Thoracic aorta (tissue), 2 donors: ENCODE results near the gene DLGAP1. TPM values are rescaled to one million over a fixed set of nuclear protein-coding genes. Genes with fewer than 3 reads are reported as not detected.

Experiments used
- ATAC-seq: fragments of 150-250 bp; one replicate; pipeline ENCODE4 v1.8.0; 2017; ENCODE audit warnings: low read depth; ENCODE audit not compliant: insufficient number of reproducible peaks, low FRiP score
- DNase-seq: peaks from one replicate; pipeline ENCODE4 v3.0.0-alpha.2; 2020; ENCODE audit warnings: low spot score
- H3K27ac ChIP-seq, 2 donors: fragments of 200-600 bp; sonication (generic); 1 replicate in 1 of 2; 2 replicates in 1 of 2; pipeline ENCODE4 v1.5.1; 2016; ENCODE audit warnings: mild to moderate bottlenecking in 2 of 2, moderate library complexity in 2 of 2
- H3K27me3 ChIP-seq: fragments of 200-600 bp; sonication (generic); replicated peaks from 2 replicates; pipeline ENCODE4 v1.6.0; 2016; ENCODE audit warnings: mild to moderate bottlenecking; ENCODE audit not compliant: insufficient read depth
- H3K36me3 ChIP-seq: fragments of 200-600 bp; sonication (generic); one replicate; pipeline ENCODE4 v1.5.1; 2016
- H3K4me1 ChIP-seq, 2 donors: fragments of 200-600 bp; sonication (generic); 1 replicate in 1 of 2; 2 replicates in 1 of 2; pipeline versions ENCODE4 v1.5.1 to v1.6.0; 2016; ENCODE audit warnings: low read depth in 2 of 2, mild to moderate bottlenecking in 1 of 2; ENCODE audit not compliant: control insufficient read depth in 1 of 2
- H3K4me3 ChIP-seq: fragments of 200-600 bp; sonication (generic); 2 replicates; pipeline ENCODE4 v1.5.1; 2016; ENCODE audit warnings: mild to moderate bottlenecking
- H3K9me3 ChIP-seq: fragments of 200-600 bp; sonication (generic); 2 replicates; pipeline ENCODE4 v1.5.1; 2016
- total RNA-seq, 2 donors: library from RNA; depleted of rRNA; stranded (reverse); fragments of >200 nt; gene quantifications; one replicate each; pipeline versions ENCODE4 v1.1.0 to v1.2.3, GENCODE V29; 2016
- TF ChIP-seq, protein P1 (sequence below): fragments of 200-600 bp; sonication (generic); IDR thresholded peaks from one replicate; pipeline ENCODE4 v1.5.1; 2019; ENCODE audit warnings: antibody characterized with exemption

The DLGAP1 gene
- total RNA-seq, 2 donors from 2014 or later: 7.3 to 19.0 TPM

DNA sequence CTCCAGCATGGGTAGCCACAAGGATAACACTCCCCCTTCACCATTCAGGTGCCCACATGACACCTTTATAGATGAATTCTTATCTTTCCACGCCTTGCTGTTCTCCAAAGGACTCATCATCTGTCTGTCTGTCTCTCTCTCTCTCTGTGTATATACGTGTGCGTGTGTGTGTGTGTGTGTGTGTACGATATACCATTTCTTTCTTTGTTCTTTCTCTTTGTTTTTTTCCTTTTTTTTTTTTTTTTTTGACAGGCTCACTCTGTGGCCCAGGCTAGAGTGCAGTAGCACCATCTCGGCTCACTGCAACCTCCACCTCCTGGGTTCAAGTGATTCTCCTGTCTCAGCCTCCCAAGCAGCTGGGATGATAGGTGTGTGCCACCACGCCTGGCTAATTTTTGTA is 98.2 kb downstream of the DLGAP1 start:
- no peak for DNase-seq
- no peak for ATAC-seq
- no peaks in the 10 kb centered on the region for H3K9me3 ChIP-seq
- H3K27ac ChIP-seq: no peak overlapping the region
- TF ChIP-seq, protein P1, sequence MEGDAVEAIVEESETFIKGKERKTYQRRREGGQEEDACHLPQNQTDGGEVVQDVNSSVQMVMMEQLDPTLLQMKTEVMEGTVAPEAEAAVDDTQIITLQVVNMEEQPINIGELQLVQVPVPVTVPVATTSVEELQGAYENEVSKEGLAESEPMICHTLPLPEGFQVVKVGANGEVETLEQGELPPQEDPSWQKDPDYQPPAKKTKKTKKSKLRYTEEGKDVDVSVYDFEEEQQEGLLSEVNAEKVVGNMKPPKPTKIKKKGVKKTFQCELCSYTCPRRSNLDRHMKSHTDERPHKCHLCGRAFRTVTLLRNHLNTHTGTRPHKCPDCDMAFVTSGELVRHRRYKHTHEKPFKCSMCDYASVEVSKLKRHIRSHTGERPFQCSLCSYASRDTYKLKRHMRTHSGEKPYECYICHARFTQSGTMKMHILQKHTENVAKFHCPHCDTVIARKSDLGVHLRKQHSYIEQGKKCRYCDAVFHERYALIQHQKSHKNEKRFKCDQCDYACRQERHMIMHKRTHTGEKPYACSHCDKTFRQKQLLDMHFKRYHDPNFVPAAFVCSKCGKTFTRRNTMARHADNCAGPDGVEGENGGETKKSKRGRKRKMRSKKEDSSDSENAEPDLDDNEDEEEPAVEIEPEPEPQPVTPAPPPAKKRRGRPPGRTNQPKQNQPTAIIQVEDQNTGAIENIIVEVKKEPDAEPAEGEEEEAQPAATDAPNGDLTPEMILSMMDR: no peak
- no peaks in the 10 kb centered on the region for H3K27me3 ChIP-seq
- H3K4me1 ChIP-seq: no peaks in the 10 kb centered on the region
- H3K4me3 ChIP-seq: no peak overlapping the region
- H3K36me3 ChIP-seq: no peaks in the 10 kb centered on the region

DNA sequence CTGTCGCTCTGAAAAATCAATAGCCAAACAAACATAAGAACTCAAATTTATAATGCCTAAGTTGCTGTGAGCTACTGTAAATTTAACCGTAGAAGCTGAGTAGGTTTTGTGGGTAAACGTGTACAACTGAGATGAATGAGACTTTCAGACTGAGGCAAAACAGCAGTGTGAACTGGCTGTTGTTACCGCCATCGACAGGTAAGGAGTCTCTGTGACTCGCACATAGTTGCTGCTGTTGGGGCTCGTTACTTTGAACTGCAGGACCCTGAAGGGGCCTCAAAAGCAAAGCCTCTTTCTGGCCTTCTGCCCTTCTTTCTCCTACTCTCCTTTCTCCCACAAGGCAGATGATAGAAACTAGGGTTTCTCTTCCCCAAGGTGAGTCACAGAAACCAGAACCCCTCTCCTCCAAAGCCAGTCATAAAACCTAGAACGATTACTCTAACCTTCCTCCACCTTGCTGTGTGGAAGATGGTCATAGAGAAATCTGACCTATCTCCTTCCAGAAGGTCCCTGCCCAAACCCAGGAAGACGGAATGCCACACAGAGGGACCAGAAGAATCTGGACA is 101.2 kb downstream of the DLGAP1 start:
- ATAC-seq (no peak), DNase-seq (no peak)
- Histone ChIP-seq H3K9me3 (no peaks in the 10 kb centered on the region), H3K4me1 (no peaks in the 10 kb centered on the region), H3K27me3 (no peaks in the 10 kb centered on the region), H3K36me3 (no peaks in the 10 kb centered on the region), H3K27ac (no peak overlapping the region), H3K4me3 (no peak overlapping the region)
- TF ChIP-seq, protein P1: no peak

DNA sequence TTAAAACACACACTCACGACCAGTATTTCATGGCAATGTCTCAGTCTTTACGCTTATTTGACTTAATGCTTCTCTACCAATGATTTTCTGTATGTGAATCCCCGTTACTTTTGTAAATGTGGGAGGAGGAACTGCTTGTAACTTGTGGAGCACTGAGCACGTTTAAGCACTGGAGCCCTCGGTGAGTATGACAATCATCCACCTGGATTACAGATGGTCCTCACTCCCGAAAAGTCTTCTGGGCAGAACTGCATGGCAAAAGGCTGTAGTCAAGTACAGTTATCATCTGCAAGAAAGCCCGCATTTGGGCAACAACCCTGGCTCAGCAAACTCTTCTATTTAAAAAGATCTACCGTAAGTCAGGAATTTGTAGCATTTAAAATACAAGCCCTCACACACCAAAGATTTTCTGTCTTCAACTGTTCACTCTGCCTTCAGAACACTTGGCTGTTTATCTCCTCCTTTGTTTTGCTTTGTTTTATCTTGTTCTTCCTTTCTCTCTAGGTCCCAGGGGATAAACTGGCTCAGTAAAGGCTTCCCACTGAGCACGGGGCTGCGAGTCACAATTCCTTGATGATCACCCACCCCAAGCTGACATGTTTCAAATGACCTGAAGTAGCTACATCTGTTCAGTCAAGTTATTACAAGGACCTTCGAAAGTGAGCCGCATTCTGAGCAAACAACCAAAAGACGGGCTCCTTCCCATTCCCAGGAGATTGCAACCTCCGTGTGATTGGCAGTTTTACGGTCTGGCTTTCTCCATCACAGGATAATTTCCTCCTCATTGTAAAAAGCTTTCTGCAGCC is 102.2 kb downstream of the DLGAP1 start:
- H3K9me3 ChIP-seq: no peaks in the 10 kb centered on the region
- DNase-seq: no peak
- H3K4me1 ChIP-seq: no peaks in the 10 kb centered on the region
- H3K27ac ChIP-seq: no peak overlapping the region
- no peaks in the 10 kb centered on the region for H3K36me3 ChIP-seq
- no peak overlapping the region for H3K4me3 ChIP-seq
- no peak for ATAC-seq
- no peaks in the 10 kb centered on the region for H3K27me3 ChIP-seq
- TF ChIP-seq, protein P1: no peak

DNA sequence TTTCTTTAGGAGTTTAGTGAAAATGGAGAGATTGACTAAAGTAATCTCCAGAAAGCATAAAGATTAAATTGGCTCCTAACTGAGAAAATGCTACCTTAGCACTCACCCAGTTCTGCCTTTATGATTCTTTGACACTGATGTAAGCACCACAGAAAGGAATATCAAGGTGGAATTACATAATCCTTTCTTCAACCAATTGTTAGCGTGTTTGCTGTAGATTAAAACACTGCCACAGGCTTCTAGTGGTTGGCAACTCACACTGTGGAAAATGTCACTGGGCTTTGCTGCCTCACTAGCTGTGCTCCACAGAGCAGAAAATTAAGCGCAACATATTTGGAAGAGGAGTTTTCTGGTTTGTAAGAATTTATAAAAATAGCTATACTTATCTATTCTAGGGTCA is 104.1 kb downstream of the DLGAP1 start:
- Histone ChIP-seq H3K27ac (no peak overlapping the region), H3K4me3 (no peak overlapping the region), H3K27me3 (no peaks in the 10 kb centered on the region), H3K36me3 (no peaks in the 10 kb centered on the region), H3K4me1 (no peaks in the 10 kb centered on the region), H3K9me3 (no peaks in the 10 kb centered on the region)
- TF ChIP-seq, protein P1: no peak
- DNase-seq: no peak
- no peak for ATAC-seq

DNA sequence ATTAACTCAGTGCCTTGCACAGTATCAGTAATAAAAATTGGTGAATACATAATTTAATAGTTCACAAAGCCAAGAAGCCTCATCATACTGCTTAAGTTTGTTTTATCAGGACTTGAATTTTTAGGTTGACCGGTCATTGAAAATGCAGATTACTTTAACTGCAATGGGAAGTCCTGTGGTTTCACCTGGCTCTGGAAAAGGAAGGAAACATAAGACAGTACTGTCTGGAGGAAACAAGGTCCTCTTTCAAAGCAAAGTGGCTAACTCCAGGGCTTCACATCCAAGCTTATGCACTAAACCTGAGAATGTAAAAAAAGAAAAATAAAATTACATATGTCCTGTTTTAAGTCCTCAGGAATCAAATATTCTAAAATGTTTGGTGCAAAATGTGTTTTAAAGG is 119.7 kb downstream of the DLGAP1 start:
- Histone ChIP-seq H3K36me3 (no peaks in the 10 kb centered on the region), H3K4me1 (no peaks in the 10 kb centered on the region), H3K4me3 (no peak overlapping the region), H3K27ac (no peak overlapping the region), H3K9me3 (no peaks in the 10 kb centered on the region), H3K27me3 (no peaks in the 10 kb centered on the region)
- DNase-seq (no peak), ATAC-seq (no peak)
- TF ChIP-seq, protein P1: no peak
